B cell (primary cell): ENCODE data around the gene GPRASP3.

Experiments
- EZH2 ChIP-seq: IDR thresholded peaks from 2 replicates; pipeline ENCODE4 v1.6.1; 2012; ENCODE audit warnings: borderline replicate concordance, low read depth, mild to moderate bottlenecking, moderate library complexity, low read length; ENCODE audit not compliant: insufficient read depth, poor library complexity, severe bottlenecking
- TF ChIP-seq, protein P1 (sequence below): fragments of 200-600 bp; IDR thresholded peaks from one replicate; pipeline ENCODE4 v1.8.0; 2022; ENCODE audit warnings: antibody characterized with exemption, mild to moderate bottlenecking

DNA sequence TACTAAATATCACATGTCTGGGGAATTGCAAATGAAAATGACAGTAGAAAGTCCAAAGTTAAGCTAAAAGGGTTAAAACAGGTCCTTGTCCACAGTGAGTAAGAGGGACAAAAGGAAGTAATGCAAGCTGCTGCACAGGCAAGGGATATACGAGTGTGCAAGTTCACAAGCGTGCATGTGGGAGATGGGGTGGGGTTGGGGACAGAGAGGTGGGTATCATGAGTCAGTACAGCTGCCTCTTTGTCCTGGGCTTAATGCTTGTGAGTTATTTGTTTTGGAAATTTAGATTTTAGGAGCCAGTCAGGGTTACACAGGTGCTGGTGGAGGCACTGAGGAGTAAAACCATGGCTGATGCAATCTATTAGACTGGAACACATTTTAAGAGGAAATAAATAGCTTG lies 11.6 kb upstream of the GPRASP3 start:
- TF ChIP-seq, protein P1, sequence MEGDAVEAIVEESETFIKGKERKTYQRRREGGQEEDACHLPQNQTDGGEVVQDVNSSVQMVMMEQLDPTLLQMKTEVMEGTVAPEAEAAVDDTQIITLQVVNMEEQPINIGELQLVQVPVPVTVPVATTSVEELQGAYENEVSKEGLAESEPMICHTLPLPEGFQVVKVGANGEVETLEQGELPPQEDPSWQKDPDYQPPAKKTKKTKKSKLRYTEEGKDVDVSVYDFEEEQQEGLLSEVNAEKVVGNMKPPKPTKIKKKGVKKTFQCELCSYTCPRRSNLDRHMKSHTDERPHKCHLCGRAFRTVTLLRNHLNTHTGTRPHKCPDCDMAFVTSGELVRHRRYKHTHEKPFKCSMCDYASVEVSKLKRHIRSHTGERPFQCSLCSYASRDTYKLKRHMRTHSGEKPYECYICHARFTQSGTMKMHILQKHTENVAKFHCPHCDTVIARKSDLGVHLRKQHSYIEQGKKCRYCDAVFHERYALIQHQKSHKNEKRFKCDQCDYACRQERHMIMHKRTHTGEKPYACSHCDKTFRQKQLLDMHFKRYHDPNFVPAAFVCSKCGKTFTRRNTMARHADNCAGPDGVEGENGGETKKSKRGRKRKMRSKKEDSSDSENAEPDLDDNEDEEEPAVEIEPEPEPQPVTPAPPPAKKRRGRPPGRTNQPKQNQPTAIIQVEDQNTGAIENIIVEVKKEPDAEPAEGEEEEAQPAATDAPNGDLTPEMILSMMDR = no peak
- no peak for TF ChIP-seq EZH2
